GM23338 (cell line): Measurements from ENCODE around the gene NTRK3. TPM values are rescaled to one million over a fixed set of nuclear protein-coding genes. Genes with fewer than 3 reads are reported as not detected.

Source experiments
- ATAC-seq: fragments of 200-7000 bp; cut with Tn5 transposase; 3 replicates; pipeline ENCODE4 v1.9.1; 2020
- DNase-seq: peaks from one replicate; pipeline ENCODE4 v3.0.0-alpha.2; 2015; ENCODE audit warnings: low spot score
- H2AFZ ChIP-seq: fragments of 200-600 bp; sonication (generic); 2 replicates; pipeline ENCODE4 v1.8.0; 2016; ENCODE audit warnings: antibody characterized with exemption, mild to moderate bottlenecking, moderate library complexity
- H3F3A ChIP-seq: fragments of 200-600 bp; sonication (generic); replicated peaks from 2 replicates; pipeline ENCODE4 v1.8.0; 2017; ENCODE audit warnings: antibody characterized with exemption, mixed run types, low read depth
- H3K27ac ChIP-seq: fragments of 200-600 bp; sonication (generic); 2 replicates; pipeline ENCODE4 v1.6.1; 2016; ENCODE audit warnings: low read depth
- H3K27me3 ChIP-seq: fragments of 200-600 bp; sonication (generic); 2 replicates; pipeline ENCODE4 v1.8.0; 2016; ENCODE audit warnings: mild to moderate bottlenecking, mixed run types, moderate library complexity; ENCODE audit not compliant: insufficient read depth
- H3K36me3 ChIP-seq: fragments of 200-600 bp; sonication (generic); 2 replicates; pipeline ENCODE4 v1.8.0; 2016; ENCODE audit warnings: mild to moderate bottlenecking; ENCODE audit not compliant: insufficient read depth
- H3K4me1 ChIP-seq: fragments of 200-600 bp; sonication (generic); 2 replicates; pipeline ENCODE4 v1.8.0; 2016; ENCODE audit warnings: mild to moderate bottlenecking, moderate library complexity; ENCODE audit not compliant: insufficient read depth
- H3K4me2 ChIP-seq: fragments of 200-600 bp; sonication (generic); 2 replicates; pipeline ENCODE4 v1.7.1; 2017; ENCODE audit warnings: mixed run types
- H3K4me3 ChIP-seq: fragments of 200-600 bp; sonication (generic); 2 replicates; pipeline ENCODE4 v1.6.1; 2016; ENCODE audit warnings: mixed run types
- H3K79me2 ChIP-seq: fragments of 200-600 bp; sonication (generic); replicated peaks from 2 replicates; pipeline ENCODE4 v1.8.0; 2017; ENCODE audit warnings: mild to moderate bottlenecking; ENCODE audit not compliant: insufficient read depth
- H3K9me2 ChIP-seq: fragments of 200-600 bp; sonication (generic); 2 replicates; pipeline ENCODE4 v1.8.0; 2017; ENCODE audit not compliant: insufficient read depth
- H4K20me1 ChIP-seq: fragments of 200-600 bp; sonication (generic); replicated peaks from 2 replicates; pipeline ENCODE4 v1.8.0; 2017; ENCODE audit warnings: mild to moderate bottlenecking; ENCODE audit not compliant: insufficient read depth
- H3K27ac Mint-ChIP-seq: 2 replicates; pipeline ENCODE4 v1.8.0; 2020; ENCODE audit warnings: inconsistent platforms, mild to moderate bottlenecking, moderate library complexity, mixed read lengths
- H3K27me3 Mint-ChIP-seq: 3 replicates; pipeline ENCODE4 v1.8.0; 2022; ENCODE audit warnings: low read depth, mild to moderate bottlenecking, moderate library complexity, mixed read lengths, inconsistent platforms; ENCODE audit not compliant: insufficient read depth, poor library complexity
- H3K36me3 Mint-ChIP-seq: 3 replicates; pipeline ENCODE4 v1.8.0; 2021; ENCODE audit warnings: low read depth, mild to moderate bottlenecking, inconsistent platforms, moderate library complexity, mixed read lengths
- H3K4me1 Mint-ChIP-seq: 3 replicates; pipeline ENCODE4 v1.8.0; 2020; ENCODE audit warnings: mild to moderate bottlenecking, inconsistent platforms, mixed read lengths
- H3K4me3 Mint-ChIP-seq: 3 replicates; pipeline ENCODE4 v1.8.0; 2021; ENCODE audit warnings: moderate library complexity, mild to moderate bottlenecking, inconsistent platforms, mixed read lengths
- H3K9me3 Mint-ChIP-seq: 3 replicates; pipeline ENCODE4 v1.8.0; 2020; ENCODE audit warnings: moderate library complexity, mild to moderate bottlenecking, inconsistent platforms, mixed read lengths
- EZH2 ChIP-seq: fragments of 200-600 bp; sonication (generic); IDR thresholded peaks from one replicate; pipeline ENCODE4 v1.8.0; 2017; ENCODE audit warnings: antibody characterized with exemption, mild to moderate bottlenecking, low read depth; ENCODE audit not compliant: unreplicated experiment
- EZH2phosphoT487 ChIP-seq: fragments of 200-600 bp; sonication (generic); IDR thresholded peaks from one replicate; pipeline ENCODE4 v1.8.1; 2018; ENCODE audit warnings: antibody characterized with exemption; ENCODE audit not compliant: unreplicated experiment
- JUNB ChIP-seq: IDR thresholded peaks from one replicate; pipeline ENCODE4 v1.6.1; 2016; ENCODE audit warnings: antibody characterized with exemption; ENCODE audit not compliant: unreplicated experiment
- NANOG ChIP-seq: IDR thresholded peaks from 2 replicates; pipeline ENCODE4 v1.6.1; 2016; ENCODE audit warnings: antibody characterized with exemption, borderline replicate concordance
- ZNF114 ChIP-seq: fragments of 250-450 bp; sonication (Bioruptor Pico); IDR thresholded peaks from 2 replicates; pipeline ENCODE4 v1.5.0; 2020; ENCODE audit warnings: mild to moderate bottlenecking, moderate library complexity
- ZNF462 ChIP-seq: fragments of 250-450 bp; sonication (Bioruptor Pico); IDR thresholded peaks from 2 replicates; pipeline ENCODE4 v1.5.0; 2020; ENCODE audit warnings: mild to moderate bottlenecking, moderate library complexity
- polyA plus RNA-seq: library from polyadenylated mRNA; unstranded; fragments of >200 nt; fragmentation: Nextera tagmentation; extraction: Ambion mirVana; gene quantifications from 2 replicates; pipeline ENCODE4 v1.2.1, GENCODE V29; 2016
- total RNA-seq: library from RNA; depleted of rRNA; stranded (reverse); fragments of >200 nt; shearing (Covaris generic); gene quantifications from 2 replicates; pipeline ENCODE4 v1.2.3, GENCODE V29; 2014
- TF ChIP-seq, protein P1 (sequence below), 2 experiments: fragments of 200-600 bp in 1 of 2; sonication (generic) in 1 of 2; conservative IDR thresholded peaks; 2 replicates each; pipeline versions ENCODE4 v1.5.1 to v1.6.1; 2016 to 2017; ENCODE audit warnings: antibody characterized with exemption in 2 of 2, low read depth in 2 of 2, mild to moderate bottlenecking in 2 of 2, moderate library complexity in 1 of 2
- TF ChIP-seq, protein P2 (sequence below): IDR thresholded peaks from 2 replicates; pipeline ENCODE4 v1.6.1; 2016; ENCODE audit warnings: antibody characterized with exemption

NTRK3 gene
- total and polyA plus RNA-seq, 2 experiments from 2014 or later, result 3.1 to 5.3 TPM

- no peak overlapping the region for H3K27ac Mint-ChIP-seq
- DNase-seq, result no peak
- no peaks in the 10 kb centered on the region; the same call in 2 of the 3 replicates for H3K9me3 Mint-ChIP-seq
- no peak overlapping the region for H3K4me3 Mint-ChIP-seq
- Histone ChIP-seq H3K36me3 (no peaks in the 10 kb centered on the region), H3F3A (no peaks in the 10 kb centered on the region), H3K27ac (no peak overlapping the region), H4K20me1 (no peaks in the 10 kb centered on the region), H3K4me1 (no peaks in the 10 kb centered on the region), H3K4me2 (no peak overlapping the region), H2AFZ (no peak overlapping the region), H3K9me2 (0 out of 2 replicates have a peak, but pooled peaks cover 4% of the 10 kb centered on the region), H3K79me2 (no peaks in the 10 kb centered on the region), H3K27me3 (no peaks in the 10 kb centered on the region), H3K4me3 (no peak overlapping the region)
- H3K36me3 Mint-ChIP-seq, result no peaks in the 10 kb centered on the region
- TF ChIP-seq EZH2 (no peak), NANOG (no peak)
- peaks cover 4% of the 10 kb centered on the region for H3K27me3 Mint-ChIP-seq
- no peaks in the 10 kb centered on the region for H3K4me1 Mint-ChIP-seq
- ATAC-seq, result no peak
Observed at GRCh38 chr15:87949575-87950223, 306.8 kb downstream of the NTRK3 start.

DNA sequence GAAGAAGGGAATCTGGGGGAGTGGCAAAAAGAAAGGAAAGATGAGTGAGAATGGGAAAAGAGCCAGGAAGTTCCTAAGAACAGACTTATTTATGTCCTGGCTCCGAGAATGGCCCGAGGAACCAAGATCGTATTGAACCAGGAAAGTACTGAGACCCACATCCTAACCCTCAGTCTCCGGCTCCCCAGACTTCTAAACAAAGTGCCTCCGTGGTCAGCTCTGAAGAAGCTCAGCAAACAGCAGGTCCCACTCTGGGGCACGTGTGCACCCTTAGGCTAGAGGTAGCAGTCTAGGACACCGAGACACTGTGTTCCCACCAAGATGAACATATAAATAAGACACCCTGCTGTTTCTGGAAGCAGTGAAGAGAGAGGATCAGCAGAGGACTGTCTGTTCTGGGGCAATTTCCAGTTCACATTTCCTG is 307.4 kb downstream of the NTRK3 start:
- H3K27me3 Mint-ChIP-seq, result peaks cover 4% of the 10 kb centered on the region
- DNase-seq, result no peak
- H3K4me3 Mint-ChIP-seq, result no peak overlapping the region
- H3K79me2 ChIP-seq, result no peaks in the 10 kb centered on the region
- no peak overlapping the region for H3K4me2 ChIP-seq
- no peaks in the 10 kb centered on the region for H4K20me1 ChIP-seq
- no peaks in the 10 kb centered on the region for H3K4me1 ChIP-seq
- ATAC-seq, result no peak
- no peak overlapping the region for H3K27ac ChIP-seq
- H2AFZ ChIP-seq, result no peak overlapping the region
- H3K9me3 Mint-ChIP-seq, result no peaks in the 10 kb centered on the region; the same call in 2 of the 3 replicates
- no peaks in the 10 kb centered on the region for H3K36me3 ChIP-seq
- H3F3A ChIP-seq, result no peaks in the 10 kb centered on the region
- 0 out of 2 replicates have a peak, but pooled peaks cover 4% of the 10 kb centered on the region for H3K9me2 ChIP-seq
- no peak overlapping the region for H3K4me3 ChIP-seq
- no peaks in the 10 kb centered on the region for H3K27me3 ChIP-seq
- H3K36me3 Mint-ChIP-seq, result no peaks in the 10 kb centered on the region
- no peak overlapping the region for H3K27ac Mint-ChIP-seq
- TF ChIP-seq, protein P1, sequence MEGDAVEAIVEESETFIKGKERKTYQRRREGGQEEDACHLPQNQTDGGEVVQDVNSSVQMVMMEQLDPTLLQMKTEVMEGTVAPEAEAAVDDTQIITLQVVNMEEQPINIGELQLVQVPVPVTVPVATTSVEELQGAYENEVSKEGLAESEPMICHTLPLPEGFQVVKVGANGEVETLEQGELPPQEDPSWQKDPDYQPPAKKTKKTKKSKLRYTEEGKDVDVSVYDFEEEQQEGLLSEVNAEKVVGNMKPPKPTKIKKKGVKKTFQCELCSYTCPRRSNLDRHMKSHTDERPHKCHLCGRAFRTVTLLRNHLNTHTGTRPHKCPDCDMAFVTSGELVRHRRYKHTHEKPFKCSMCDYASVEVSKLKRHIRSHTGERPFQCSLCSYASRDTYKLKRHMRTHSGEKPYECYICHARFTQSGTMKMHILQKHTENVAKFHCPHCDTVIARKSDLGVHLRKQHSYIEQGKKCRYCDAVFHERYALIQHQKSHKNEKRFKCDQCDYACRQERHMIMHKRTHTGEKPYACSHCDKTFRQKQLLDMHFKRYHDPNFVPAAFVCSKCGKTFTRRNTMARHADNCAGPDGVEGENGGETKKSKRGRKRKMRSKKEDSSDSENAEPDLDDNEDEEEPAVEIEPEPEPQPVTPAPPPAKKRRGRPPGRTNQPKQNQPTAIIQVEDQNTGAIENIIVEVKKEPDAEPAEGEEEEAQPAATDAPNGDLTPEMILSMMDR (conservative IDR thresholded peaks at IDR 0.05; ENCODE audit: low read depth in 2 of 2), result no peak
- TF ChIP-seq NANOG (no peak), EZH2phosphoT487 (no peak), ZNF114 (CRISPR knock-in tag) (no peak), ZNF462 (no peak), JUNB (no peak)
- TF ChIP-seq, protein P2, sequence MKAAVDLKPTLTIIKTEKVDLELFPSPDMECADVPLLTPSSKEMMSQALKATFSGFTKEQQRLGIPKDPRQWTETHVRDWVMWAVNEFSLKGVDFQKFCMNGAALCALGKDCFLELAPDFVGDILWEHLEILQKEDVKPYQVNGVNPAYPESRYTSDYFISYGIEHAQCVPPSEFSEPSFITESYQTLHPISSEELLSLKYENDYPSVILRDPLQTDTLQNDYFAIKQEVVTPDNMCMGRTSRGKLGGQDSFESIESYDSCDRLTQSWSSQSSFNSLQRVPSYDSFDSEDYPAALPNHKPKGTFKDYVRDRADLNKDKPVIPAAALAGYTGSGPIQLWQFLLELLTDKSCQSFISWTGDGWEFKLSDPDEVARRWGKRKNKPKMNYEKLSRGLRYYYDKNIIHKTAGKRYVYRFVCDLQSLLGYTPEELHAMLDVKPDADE, result no peak
- no peaks in the 10 kb centered on the region for H3K4me1 Mint-ChIP-seq
